WTC11 (cell line): ENCODE measurements around the gene SFT2D2. TPM values are rescaled to one million over a fixed set of nuclear protein-coding genes. Genes with fewer than 3 reads are reported as not detected.

Experiments used
- ATAC-seq: fragments of 200-7000 bp; cut with Tn5 transposase; 2 replicates; pipeline ENCODE4 v1.10.0; 2021; ENCODE audit warnings: mild to moderate bottlenecking, moderate library complexity
- CTCF ChIA-PET: fragments of 300-600 bp; sonication (Branson Sonifier 250); formaldehyde crosslinking; loops from one replicate; lab custom pipeline; 2021; ENCODE audit warnings: antibody characterized with exemption; lab: Charles Lee
- POLR2A ChIA-PET: fragments of 350-600 bp; sonication (Branson Sonifier 250); formaldehyde crosslinking; loops from one replicate; lab custom pipeline; 2021; ENCODE audit warnings: antibody characterized with exemption; lab: Charles Lee
- DNase-seq: peaks from one replicate; pipeline ENCODE4 v3.0.0; 2021; ENCODE audit warnings: low spot score
- H3K27ac Mint-ChIP-seq: 2 replicates; pipeline ENCODE4 v1.8.0; 2021; ENCODE audit warnings: mixed read lengths
- H3K27me3 Mint-ChIP-seq: 2 replicates; pipeline ENCODE4 v1.8.0; 2021; ENCODE audit warnings: low read depth, mild to moderate bottlenecking, moderate library complexity, mixed read lengths
- H3K36me3 Mint-ChIP-seq: 2 replicates; pipeline ENCODE4 v1.8.0; 2021; ENCODE audit warnings: mixed read lengths
- H3K4me1 Mint-ChIP-seq: 2 replicates; pipeline ENCODE4 v1.8.0; 2022; ENCODE audit warnings: mixed read lengths
- H3K4me3 Mint-ChIP-seq: 2 replicates; pipeline ENCODE4 v1.8.0; 2021; ENCODE audit warnings: mild to moderate bottlenecking, moderate library complexity, mixed read lengths
- H3K9me3 Mint-ChIP-seq: 2 replicates; pipeline ENCODE4 v1.8.0; 2021; ENCODE audit warnings: mixed read lengths
- ARID4B ChIP-seq: sonication (generic); formaldehyde crosslinking; IDR thresholded peaks from 2 replicates; pipeline ENCODE4 v1.8.0; 2023; ENCODE audit warnings: missing genetic modification reagents, mild to moderate bottlenecking, borderline replicate concordance
- ATF2 ChIP-seq: sonication (generic); formaldehyde crosslinking; IDR thresholded peaks from 2 replicates; pipeline ENCODE4 v1.8.1; 2022; ENCODE audit warnings: low read depth, missing genetic modification reagents, borderline replicate concordance
- CBFB ChIP-seq: sonication (generic); formaldehyde crosslinking; IDR thresholded peaks from 2 replicates; pipeline ENCODE4 v1.8.1; 2022; ENCODE audit warnings: mild to moderate bottlenecking, low read depth, missing genetic modification reagents
- FOXJ3 ChIP-seq: sonication (generic); formaldehyde crosslinking; IDR thresholded peaks from 2 replicates; pipeline ENCODE4 v1.9.0; 2021; ENCODE audit warnings: missing genetic modification reagents, mild to moderate bottlenecking, borderline replicate concordance
- FOXK1 ChIP-seq: sonication (generic); formaldehyde crosslinking; IDR thresholded peaks from 2 replicates; pipeline ENCODE4 v1.8.0; 2022; ENCODE audit warnings: mild to moderate bottlenecking, moderate library complexity, missing genetic modification reagents
- GRHL2 ChIP-seq: fragments of 250-450 bp; sonication (Bioruptor Pico); IDR thresholded peaks from 2 replicates; pipeline ENCODE4 v1.8.0; 2022; ENCODE audit warnings: mild to moderate bottlenecking, moderate library complexity; ENCODE audit not compliant: insufficient replicate concordance, severe bottlenecking
- HMGA2 ChIP-seq: fragments of 250-450 bp; sonication (Bioruptor Pico); IDR thresholded peaks from 2 replicates; pipeline ENCODE4 v1.4.0; 2021; ENCODE audit warnings: mild to moderate bottlenecking, moderate library complexity
- HMGXB4 ChIP-seq: sonication (generic); formaldehyde crosslinking; IDR thresholded peaks from 2 replicates; pipeline ENCODE4 v1.8.1; 2023; ENCODE audit warnings: mild to moderate bottlenecking, moderate library complexity, missing genetic modification reagents
- IRF2 ChIP-seq: sonication (generic); formaldehyde crosslinking; IDR thresholded peaks from 2 replicates; pipeline ENCODE4 v1.8.0; 2022; ENCODE audit warnings: low read depth, missing genetic modification reagents, borderline replicate concordance
- JAZF1 ChIP-seq: fragments of 250-450 bp; sonication (Bioruptor Pico); IDR thresholded peaks from 2 replicates; pipeline ENCODE4 v1.9.0; 2021; ENCODE audit warnings: moderate library complexity, mild to moderate bottlenecking, inconsistent platforms
- MXD4 ChIP-seq: fragments of 250-450 bp; sonication (Bioruptor Pico); IDR thresholded peaks from 2 replicates; pipeline ENCODE4 v1.8.0; 2021; ENCODE audit warnings: mild to moderate bottlenecking, moderate library complexity, borderline replicate concordance
- NFE2L1 ChIP-seq: sonication (generic); formaldehyde crosslinking; IDR thresholded peaks from 2 replicates; pipeline ENCODE4 v1.8.1; 2023; ENCODE audit warnings: missing genetic modification reagents
- NR2C2 ChIP-seq: sonication (generic); formaldehyde crosslinking; IDR thresholded peaks from 2 replicates; pipeline ENCODE4 v1.8.0; 2022; ENCODE audit warnings: mild to moderate bottlenecking, missing genetic modification reagents
- SMAD3 ChIP-seq: sonication (generic); formaldehyde crosslinking; IDR thresholded peaks from 2 replicates; pipeline ENCODE4 v1.8.0; 2022; ENCODE audit warnings: missing genetic modification reagents, mild to moderate bottlenecking, borderline replicate concordance
- SP1 ChIP-seq: sonication (generic); formaldehyde crosslinking; conservative IDR thresholded peaks from 2 replicates; pipeline ENCODE4 v1.8.1; 2022; ENCODE audit warnings: missing genetic modification reagents
- TEAD4 ChIP-seq: sonication (generic); formaldehyde crosslinking; IDR thresholded peaks from 2 replicates; pipeline ENCODE4 v1.8.0; 2022; ENCODE audit warnings: mild to moderate bottlenecking, missing genetic modification reagents
- TP53 ChIP-seq: sonication (generic); formaldehyde crosslinking; IDR thresholded peaks from 2 replicates; pipeline ENCODE4 v1.8.1; 2023; ENCODE audit warnings: mild to moderate bottlenecking, missing genetic modification reagents
- USF2 ChIP-seq: sonication (generic); formaldehyde crosslinking; IDR thresholded peaks from 2 replicates; pipeline ENCODE4 v1.8.1; 2023; ENCODE audit warnings: mild to moderate bottlenecking, missing genetic modification reagents, moderate library complexity
- ZBTB21 ChIP-seq: sonication (generic); formaldehyde crosslinking; IDR thresholded peaks from 2 replicates; pipeline ENCODE4 v1.8.1; 2023; ENCODE audit warnings: mild to moderate bottlenecking, missing genetic modification reagents, borderline replicate concordance
- ZBTB43 ChIP-seq: sonication (generic); formaldehyde crosslinking; IDR thresholded peaks from 2 replicates; pipeline ENCODE4 v1.8.1; 2023; ENCODE audit warnings: mild to moderate bottlenecking, missing genetic modification reagents
- ZNF317 ChIP-seq: sonication (generic); formaldehyde crosslinking; IDR thresholded peaks from 2 replicates; pipeline ENCODE4 v1.8.1; 2023; ENCODE audit warnings: low read depth, mild to moderate bottlenecking, moderate library complexity, missing genetic modification reagents, borderline replicate concordance
- ZNF671 ChIP-seq: fragments of 250-450 bp; sonication (Bioruptor Pico); IDR thresholded peaks from 2 replicates; pipeline ENCODE4 v1.8.0; 2021; ENCODE audit warnings: mild to moderate bottlenecking
- total RNA-seq: library from RNA; stranded (reverse); gene quantifications from 3 replicates; pipeline ENCODE4 v1.2.3, GENCODE V29; 2021

Gene SFT2D2
- total RNA-seq, 1 experiment from 2014 or later = 23.2 TPM

DNA sequence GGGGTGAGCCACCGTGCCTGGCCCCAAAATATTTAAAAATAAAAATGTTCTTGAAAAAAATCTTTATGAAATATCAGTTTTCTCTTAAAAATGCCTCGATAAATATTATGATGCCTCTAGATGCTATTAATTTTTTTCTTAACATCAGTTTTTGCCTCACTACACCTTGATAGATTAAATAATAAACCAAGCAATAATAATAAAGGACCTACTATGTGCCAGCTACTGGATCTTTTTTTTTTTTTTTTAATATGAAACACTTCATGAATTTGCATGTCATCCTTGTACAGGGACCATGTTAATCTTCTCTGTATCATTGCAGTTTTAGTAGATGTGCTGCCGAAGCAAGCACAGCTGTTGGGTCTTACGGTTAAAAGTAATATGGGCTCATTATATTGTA is 37.3 kb downstream of the SFT2D2 start:
- no peak overlapping the region for H3K4me3 Mint-ChIP-seq
- CTCF ChIA-PET = interaction anchor here (2.7 kb wide), 1 partner anchor 28 kb away, joined by 6 read pairs; no protein-coding TSS in a partner anchor
- no peak overlapping the region for H3K27ac Mint-ChIP-seq
- peaks cover 19% of the 10 kb centered on the region for H3K9me3 Mint-ChIP-seq
- POLR2A ChIA-PET = no interaction called here
- H3K4me1 Mint-ChIP-seq = peaks cover 27% of the 10 kb centered on the region
- TF ChIP-seq ZNF317 = no peak
- no peak for TF ChIP-seq HMGA2 (CRISPR knock-in tag)
- no peak for TF ChIP-seq GRHL2 (CRISPR knock-in tag)
- TF ChIP-seq TP53 (CRISPR knock-in tag) = no peak
- TF ChIP-seq MXD4 = no peak
- no peak for TF ChIP-seq CBFB (CRISPR knock-in tag)
- no peak for TF ChIP-seq ATF2 (CRISPR knock-in tag)
- TF ChIP-seq JAZF1 (CRISPR knock-in tag) = no peak
- no peak for TF ChIP-seq SP1 (CRISPR knock-in tag)
- TF ChIP-seq ARID4B (CRISPR knock-in tag) = no peak
- TF ChIP-seq TEAD4 (CRISPR knock-in tag) = no peak
- TF ChIP-seq NR2C2 = no peak
- no peak for TF ChIP-seq FOXK1 (CRISPR knock-in tag)
- TF ChIP-seq HMGXB4 = no peak
- TF ChIP-seq, all 79 proteins: peak for 0
- DNase-seq = no peak
- ATAC-seq = no peak
- Mint-ChIP-seq H3K27me3 (peaks cover 5% of the 10 kb centered on the region), H3K36me3 (peaks cover 14% of the 10 kb centered on the region)

GRCh38 chr1:168264296-168264695 is 38.5 kb downstream of the SFT2D2 start:
- ATAC-seq (no peak), DNase-seq (no peak)
- ChIA-PET POLR2A (no interaction called here), CTCF (no interaction called here)
- Mint-ChIP-seq H3K9me3 (peaks cover 19% of the 10 kb centered on the region), H3K27ac (no peak overlapping the region), H3K27me3 (peaks cover 3% of the 10 kb centered on the region; the same call in 1 of the 2 replicates), H3K4me3 (no peak overlapping the region), H3K4me1 (peaks cover 24% of the 10 kb centered on the region), H3K36me3 (peaks cover 9% of the 10 kb centered on the region)
- no peak for TF ChIP-seq MXD4

- Mint-ChIP-seq H3K4me1 (peaks cover 11% of the 10 kb centered on the region), H3K4me3 (no peak overlapping the region), H3K36me3 (peaks cover 8% of the 10 kb centered on the region), H3K27ac (no peak overlapping the region), H3K9me3 (peaks cover 18% of the 10 kb centered on the region), H3K27me3 (0 out of 2 replicates have a peak, but pooled peaks cover under 1% of the 10 kb centered on the region)
- ATAC-seq = no peak
- ChIA-PET CTCF (no interaction called here), POLR2A (no interaction called here)
- no peak for DNase-seq
- TF ChIP-seq FOXJ3 = no peak
- TF ChIP-seq IRF2 = no peak
- no peak for TF ChIP-seq ZNF671 (CRISPR knock-in tag)
- no peak for TF ChIP-seq SMAD3 (CRISPR knock-in tag)
- TF ChIP-seq ZBTB43 (CRISPR knock-in tag) = no peak
- no peak for TF ChIP-seq ZBTB21 (CRISPR knock-in tag)
- TF ChIP-seq SP1 (CRISPR knock-in tag) = no peak
- TF ChIP-seq NFE2L1 (CRISPR knock-in tag) = no peak
- no peak for TF ChIP-seq USF2 (CRISPR knock-in tag)
Measured at GRCh38 chr1:168265596-168265995, 39.8 kb downstream of the SFT2D2 start.
